Panc1 (cell line): ENCODE results near the gene CGB1. TPM values are rescaled to one million over a fixed set of nuclear protein-coding genes. Genes with fewer than 3 reads are reported as not detected.

Source experiments
- ATAC-seq: fragments of 200-7000 bp; cut with Tn5 transposase; 2 replicates; pipeline ENCODE4 v1.9.1; 2020; ENCODE audit warnings: mild to moderate bottlenecking, moderate library complexity
- BruUV-seq: library from RNA; stranded (reverse); fragments of 400-500 nt; replicated peaks from 2 replicates; lab custom pipeline; 2021; lab: Mats Ljungman, UMichigan
- CTCF ChIA-PET: fragments of 300-600 bp; sonication (Branson Sonifier 250); formaldehyde crosslinking; loops from one replicate; lab custom pipeline; 2022; ENCODE audit warnings: antibody characterized with exemption; lab: Charles Lee
- POLR2A ChIA-PET: fragments of 300-600 bp; sonication (Branson Sonifier 250); formaldehyde crosslinking; loops from one replicate; lab custom pipeline; 2022; ENCODE audit warnings: antibody characterized with exemption; lab: Charles Lee
- DNase-seq: peaks from one replicate; pipeline ENCODE4 v3.0.0-alpha.2; 2010; ENCODE audit warnings: low read depth, low spot score
- H3K27ac ChIP-seq: 2 replicates; pipeline ENCODE4 v1.5.1; 2011; ENCODE audit warnings: mild to moderate bottlenecking, low read length, inconsistent platforms
- H3K27me3 ChIP-seq: fragments of 200-500 bp; sonication (Bioruptor generic); 2 replicates; pipeline ENCODE4 v1.6.0; 2014; ENCODE audit warnings: low read length, inconsistent platforms; ENCODE audit not compliant: control insufficient read depth, insufficient read depth
- H3K36me3 ChIP-seq: fragments of 200-500 bp; sonication (Bioruptor generic); 2 replicates; pipeline ENCODE4 v1.5.1; 2014; ENCODE audit warnings: inconsistent platforms, mild to moderate bottlenecking, low read length, moderate library complexity; ENCODE audit not compliant: control insufficient read depth, insufficient read depth
- H3K4me1 ChIP-seq: 2 replicates; pipeline ENCODE4 v1.5.1; 2011; ENCODE audit warnings: inconsistent platforms, mild to moderate bottlenecking, low read length, moderate library complexity; ENCODE audit not compliant: control insufficient read depth, insufficient read depth
- H3K4me3 ChIP-seq, 2 experiments: 2 replicates each; pipeline ENCODE4 v1.5.1; 2011 to 2012; ENCODE audit warnings: low read depth in 2 of 2, low read length in 2 of 2, mild to moderate bottlenecking in 2 of 2, inconsistent platforms in 1 of 2, moderate library complexity in 1 of 2
- H3K9me3 ChIP-seq: fragments of 200-500 bp; sonication (Bioruptor generic); 2 replicates; pipeline ENCODE4 v1.5.1; 2014; ENCODE audit warnings: low read depth, mild to moderate bottlenecking, inconsistent platforms, low read length, moderate library complexity; ENCODE audit not compliant: control insufficient read depth, insufficient read depth
- CTCF ChIP-seq: fragments of 450-650 bp; IDR thresholded peaks from 2 replicates; pipeline ENCODE4 v1.5.1; 2017; ENCODE audit warnings: mild to moderate bottlenecking
- POLR2AphosphoS5 ChIP-seq: IDR thresholded peaks from 2 replicates; pipeline ENCODE4 v1.6.1; 2012; ENCODE audit warnings: mild to moderate bottlenecking, low read depth, low read length, moderate library complexity
- REST ChIP-seq, 2 experiments: IDR thresholded peaks; 2 replicates each; pipeline ENCODE4 v1.6.1; 2011 to 2012; ENCODE audit warnings: low read depth in 2 of 2, control low read depth in 1 of 2, low read length in 1 of 2, mild to moderate bottlenecking in 1 of 2, moderate library complexity in 1 of 2; ENCODE audit not compliant: insufficient read depth in 1 of 2
- SIN3A ChIP-seq: IDR thresholded peaks from 2 replicates; pipeline ENCODE4 v1.6.1; 2012; ENCODE audit warnings: low read depth, mild to moderate bottlenecking, low read length, moderate library complexity, borderline replicate concordance; ENCODE audit not compliant: insufficient read depth
- TCF7L2 ChIP-seq: IDR thresholded peaks from 2 replicates; pipeline ENCODE4 v1.6.1; 2011; ENCODE audit warnings: mild to moderate bottlenecking, low read depth, low read length, inconsistent platforms
- in situ Hi-C: cut with HindIII; loops from 2 replicates; pipeline ENCODE4 v1.10.0; 2016; ENCODE audit warnings: low sequenced_read_pairs, low pct_unique_long_range_greater_than_20kb
- intact Hi-C: fragments of 100-400 bp; cut with micrococcal nuclease; formaldehyde crosslinking; loops from one replicate; pipeline ENCODE4 v1.10.0; 2022; ENCODE audit not compliant: unreplicated experiment
- total RNA-seq: library from RNA; stranded (reverse); gene quantifications from one replicate; pipeline ENCODE4 v1.2.1, GENCODE V29; 2021; ENCODE audit not compliant: unreplicated experiment

The CGB1 gene
- total RNA-seq, 1 experiment from 2014 or later: not detected

GRCh38 chr19:49059053-49059452 lies 22.4 kb upstream of the CGB1 start:
- Histone ChIP-seq H3K9me3 (no peaks in the 10 kb centered on the region), H3K36me3 (no peaks in the 10 kb centered on the region), H3K27me3 (no peaks in the 10 kb centered on the region), H3K4me1 (no peaks in the 10 kb centered on the region), H3K4me3 (no peak overlapping the region), H3K27ac (no peak overlapping the region)
- ChIA-PET POLR2A (no interaction called here), CTCF (interaction anchor here (0.7 to 0.8 kb wide), 2 partner anchors 41 to 77 kb away, joined by 3 to 4 read pairs; no protein-coding TSS in a partner anchor)
- TF ChIP-seq POLR2AphosphoS5 (no peak), CTCF (no peak), REST (IDR thresholded peaks at IDR 0.05; ENCODE audit: insufficient read depth in 1 of 2, low read depth in 2 of 2, low read length in 1 of 2) (no peak), SIN3A (no peak), TCF7L2 (no peak)
- in situ Hi-C loops: no loop called here
- TSS peak; percentile 71 for BruUV-seq
- intact Hi-C loops: no loop called here
- DNase-seq (no peak), ATAC-seq (no peak)

- H3K4me1 ChIP-seq: no peaks in the 10 kb centered on the region
- ChIA-PET CTCF (interaction anchor here (0.7 to 0.8 kb wide), 2 partner anchors 41 to 77 kb away, joined by 3 to 4 read pairs; no protein-coding TSS in a partner anchor), POLR2A (no interaction called here)
- ATAC-seq: no peak
- H3K36me3 ChIP-seq: no peaks in the 10 kb centered on the region
- no TSS peak for BruUV-seq
- no peak for DNase-seq
- in situ Hi-C loops: no loop called here
- intact Hi-C loops: no loop called here
- H3K27me3 ChIP-seq: no peaks in the 10 kb centered on the region
- TF ChIP-seq REST (IDR thresholded peaks at IDR 0.05; ENCODE audit: insufficient read depth in 1 of 2, low read depth in 2 of 2, low read length in 1 of 2): no peak
- no peak for TF ChIP-seq CTCF
- no peak for TF ChIP-seq SIN3A
- no peak for TF ChIP-seq TCF7L2
- TF ChIP-seq POLR2AphosphoS5: no peak
- no peak overlapping the region for H3K27ac ChIP-seq
- no peaks in the 10 kb centered on the region for H3K9me3 ChIP-seq
- no peak overlapping the region for H3K4me3 ChIP-seq
Measured at GRCh38 chr19:49058562-49058961, 21.9 kb upstream of the CGB1 start.
